COR-L47 (cell line): ENCODE results near the gene PRMT5.
A peak's percentile ranks its signal among the peaks of the same experiment; 100 is the strongest.
"Not testable (repeated sequence)": the region's sequence is repeated elsewhere in the genome, so short reads cannot be mapped to it uniquely, and the experiment has no call there.

Source experiments
- DNase-seq: peaks from one replicate; lab custom pipeline; 2025; lab: John Stamatoyannopoulos, UW

Gene PRMT5

GRCh38 chr14:22932146-22932545 lies 3.0 kb upstream of the PRMT5 start:
- DNase-seq: no peak

GRCh38 chr14:22929961-22930364 lies 787 bp upstream of the PRMT5 start:
- no peak for DNase-seq

- DNase-seq: no peak
These were observed 706 bp downstream of the PRMT5 start for GRCh38 chr14:22928237-22929103.

- DNase-seq: no peak
These were observed 2.9 kb downstream of the PRMT5 start for GRCh38 chr14:22926316-22926715.

GRCh38 chr14:22925513-22925912 lies 3.7 kb downstream of the PRMT5 start:
- no peak for DNase-seq

- no peak for DNase-seq
These were observed 5.4 kb downstream of the PRMT5 start for GRCh38 chr14:22923746-22924145.

- DNase-seq: no peak
These were observed 6.9 kb downstream of the PRMT5 start for GRCh38 chr14:22922294-22922693.

- DNase-seq: no peak
These were observed 8.5 kb downstream of the PRMT5 start for GRCh38 chr14:22920697-22921096.

GRCh38 chr14:22919601-22919921 lies 9.6 kb downstream of the PRMT5 start:
- no peak for DNase-seq

- peak; percentile 99 for DNase-seq
These were observed 10.2 kb downstream of the PRMT5 start, which contains the start of gene RBM23 for GRCh38 chr14:22918804-22919600. TSS of gene RBM23 (minus strand) at chr14:22919149.

GRCh38 chr14:22915886-22916521 lies 13.2 kb downstream of the PRMT5 start:
- no peak for DNase-seq

- DNase-seq: not testable (repeated sequence)
These were observed 14.3 kb downstream of the PRMT5 start for GRCh38 chr14:22914836-22915235.

GRCh38 chr14:22910916-22911315 lies 18.3 kb downstream of the PRMT5 start:
- no peak for DNase-seq

GRCh38 chr14:22908601-22909000 lies 20.6 kb downstream of the PRMT5 start:
- DNase-seq: no peak

GRCh38 chr14:22907429-22907828 lies 21.7 kb downstream of the PRMT5 start:
- no peak for DNase-seq

GRCh38 chr14:22906073-22906472 lies 23.1 kb downstream of the PRMT5 start:
- DNase-seq: no peak

GRCh38 chr14:22905627-22906026 lies 23.5 kb downstream of the PRMT5 start:
- no peak for DNase-seq

GRCh38 chr14:22903742-22904087 lies 25.5 kb downstream of the PRMT5 start:
- no peak for DNase-seq

GRCh38 chr14:22901799-22902198 lies 27.4 kb downstream of the PRMT5 start:
- no peak for DNase-seq

- DNase-seq: peak; percentile 49
These were observed 28.9 kb downstream of the PRMT5 start for GRCh38 chr14:22900081-22900799.

- DNase-seq: no peak
These were observed 30.7 kb downstream of the PRMT5 start for GRCh38 chr14:22898302-22899090.
